CD4-positive, alpha-beta memory T cell (primary cell): ENCODE data around the gene PALLD. TPM values are rescaled to one million over a fixed set of nuclear protein-coding genes. Genes with fewer than 3 reads are reported as not detected.

Experiments
- CTCF ChIA-PET: fragments of 350-600 bp; sonication (Branson Sonifier 250); formaldehyde crosslinking; loops from one replicate; lab custom pipeline; 2021; ENCODE audit warnings: inconsistent platforms; ENCODE audit not compliant: partially characterized antibody; lab: Charles Lee
- POLR2A ChIA-PET: fragments of 350-600 bp; sonication (Branson Sonifier 250); formaldehyde crosslinking; loops from one replicate; lab custom pipeline; 2021; ENCODE audit not compliant: partially characterized antibody; lab: Charles Lee
- DNase-seq, 5 donors: peaks; one replicate each; pipeline versions ENCODE4 v3.0.0 to v3.0.0-alpha.2; 2020 to 2022; ENCODE audit warnings: mixed read lengths in 1 of 5
- H3K27ac ChIP-seq: one replicate; pipeline ENCODE4 v1.7.0; 2013; ENCODE audit warnings: low read depth, low read length
- H3K27me3 ChIP-seq: 2 replicates; pipeline ENCODE4 v1.7.0; 2013; ENCODE audit warnings: mild to moderate bottlenecking, low read length, moderate library complexity; ENCODE audit not compliant: insufficient read depth
- H3K36me3 ChIP-seq: 2 replicates; pipeline ENCODE4 v1.7.0; 2013; ENCODE audit warnings: mild to moderate bottlenecking, low read length, moderate library complexity; ENCODE audit not compliant: insufficient read depth
- H3K4me1 ChIP-seq: 2 replicates; pipeline ENCODE4 v1.7.0; 2013; ENCODE audit warnings: mild to moderate bottlenecking, low read length, moderate library complexity; ENCODE audit not compliant: insufficient read depth
- H3K4me3 ChIP-seq, 2 donors: one replicate each; pipeline ENCODE4 v1.7.0; 2013; ENCODE audit warnings: low read length in 2 of 2, mild to moderate bottlenecking in 1 of 2
- H3K9me3 ChIP-seq, 2 donors: one replicate each; pipeline ENCODE4 v1.7.0; 2013; ENCODE audit warnings: low read length in 2 of 2, control low read depth in 1 of 2; ENCODE audit not compliant: control insufficient read depth in 1 of 2
- H3K27ac Mint-ChIP-seq, 7 donors: one replicate each; pipeline ENCODE4 v1.8.0; 2020 to 2021; ENCODE audit warnings: mixed read lengths in 7 of 7, mild to moderate bottlenecking in 6 of 7, inconsistent platforms in 3 of 7, moderate library complexity in 3 of 7
- H3K27me3 Mint-ChIP-seq, 2 donors: one replicate each; pipeline ENCODE4 v1.8.0; 2020 to 2021; ENCODE audit warnings: mixed read lengths in 2 of 2
- H3K36me3 Mint-ChIP-seq, 2 donors: one replicate each; pipeline ENCODE4 v1.8.0; 2020 to 2021; ENCODE audit warnings: mixed read lengths in 2 of 2, inconsistent platforms in 1 of 2, mild to moderate bottlenecking in 1 of 2
- H3K4me1 Mint-ChIP-seq, 4 donors: one replicate each; pipeline ENCODE4 v1.8.0; 2020 to 2021; ENCODE audit warnings: mixed read lengths in 4 of 4, mild to moderate bottlenecking in 1 of 4
- H3K4me3 Mint-ChIP-seq, 8 donors: one replicate each; pipeline ENCODE4 v1.8.0; 2020 to 2021; ENCODE audit warnings: mixed read lengths in 8 of 8, mild to moderate bottlenecking in 7 of 8, moderate library complexity in 6 of 8, inconsistent platforms in 3 of 8
- H3K9me3 Mint-ChIP-seq, 8 donors: one replicate each; pipeline ENCODE4 v1.8.0; 2020 to 2021; ENCODE audit warnings: mixed read lengths in 8 of 8, mild to moderate bottlenecking in 5 of 8, inconsistent platforms in 3 of 8, moderate library complexity in 1 of 8
- intact Hi-C: fragments of 100-400 bp; cut with micrococcal nuclease; formaldehyde crosslinking; loops from one replicate; pipeline ENCODE4 v1.15.1; 2023
- polyA plus RNA-seq, 2 donors: library from polyadenylated mRNA; unstranded; fragments of 300-500 nt; fragmentation: Illumina TruSeq; gene quantifications; one replicate each; pipeline ENCODE4 v1.2.3, GENCODE V29; 2021
- total RNA-seq, 2 experiments: library from RNA; stranded (reverse); gene quantifications; one replicate each; pipeline ENCODE4 v1.2.3, GENCODE V29; 2021

The PALLD gene
- total and polyA plus RNA-seq, 4 experiments from 2014 or later: 0.55 to 1.4 (median 1.0) TPM; not detected in 1

GRCh38 chr4:168892475-168892874, 395.6 kb downstream of the PALLD start:
- no peak overlapping the region for H3K4me3 ChIP-seq
- H3K36me3 ChIP-seq: no peaks in the 10 kb centered on the region
- H3K4me1 ChIP-seq: no peaks in the 10 kb centered on the region
- Mint-ChIP-seq H3K4me1 (no peaks in the 10 kb centered on the region), H3K9me3 (no peaks in the 10 kb centered on the region), H3K36me3 (peaks cover 0 to 3% of the 10 kb centered on the region in 2 donors), H3K27ac (no peak overlapping the region), H3K4me3 (no peak overlapping the region), H3K27me3 (peaks cover 0 to 1% of the 10 kb centered on the region in 2 donors)
- no peak for DNase-seq
- intact Hi-C loops: no loop called here
- ChIA-PET POLR2A (no interaction called here), CTCF (interaction anchor here (1.4 kb wide), 1 partner anchor 32 kb away, joined by 3 read pairs; no protein-coding TSS in a partner anchor)
- H3K9me3 ChIP-seq: no peaks in the 10 kb centered on the region
- no peaks in the 10 kb centered on the region for H3K27me3 ChIP-seq
- no peak overlapping the region for H3K27ac ChIP-seq

GRCh38 chr4:168893205-168893604, 396.4 kb downstream of the PALLD start:
- Mint-ChIP-seq H3K4me1 (no peaks in the 10 kb centered on the region), H3K27me3 (peaks cover 0 to 1% of the 10 kb centered on the region in 2 donors), H3K4me3 (no peak overlapping the region), H3K9me3 (no peaks in the 10 kb centered on the region), H3K36me3 (peaks cover 0 to 3% of the 10 kb centered on the region in 2 donors), H3K27ac (no peak overlapping the region)
- no peak for DNase-seq
- intact Hi-C loops: no loop called here
- Histone ChIP-seq H3K36me3 (no peaks in the 10 kb centered on the region), H3K4me1 (no peaks in the 10 kb centered on the region), H3K27me3 (no peaks in the 10 kb centered on the region), H3K9me3 (no peaks in the 10 kb centered on the region), H3K4me3 (no peak overlapping the region), H3K27ac (no peak overlapping the region)
- CTCF ChIA-PET: interaction anchor here (1.4 kb wide), 1 partner anchor 31 kb away, joined by 3 read pairs; no protein-coding TSS in a partner anchor
- POLR2A ChIA-PET: no interaction called here

- no peaks in the 10 kb centered on the region for H3K27me3 ChIP-seq
- no peak for DNase-seq
- Mint-ChIP-seq H3K36me3 (peaks cover 0 to 3% of the 10 kb centered on the region in 2 donors), H3K27me3 (peaks cover 0 to 1% of the 10 kb centered on the region in 2 donors), H3K4me3 (no peak overlapping the region), H3K9me3 (no peaks in the 10 kb centered on the region), H3K4me1 (no peaks in the 10 kb centered on the region), H3K27ac (no peak overlapping the region)
- intact Hi-C loops: no loop called here
- H3K27ac ChIP-seq: no peak overlapping the region
- ChIA-PET CTCF (no interaction called here), POLR2A (no interaction called here)
- H3K4me1 ChIP-seq: no peaks in the 10 kb centered on the region
- H3K36me3 ChIP-seq: no peaks in the 10 kb centered on the region
- H3K4me3 ChIP-seq: no peak overlapping the region
- H3K9me3 ChIP-seq: no peaks in the 10 kb centered on the region
Observed at GRCh38 chr4:168893807-168894206, 397.0 kb downstream of the PALLD start.

- H3K4me1 ChIP-seq: no peaks in the 10 kb centered on the region
- no peaks in the 10 kb centered on the region for H3K9me3 ChIP-seq
- Mint-ChIP-seq H3K4me1 (no peaks in the 10 kb centered on the region), H3K36me3 (no peaks in the 10 kb centered on the region), H3K9me3 (no peaks in the 10 kb centered on the region), H3K27ac (no peak overlapping the region), H3K4me3 (no peak overlapping the region), H3K27me3 (no peaks in the 10 kb centered on the region)
- no peaks in the 10 kb centered on the region for H3K27me3 ChIP-seq
- H3K4me3 ChIP-seq: no peak overlapping the region
- H3K36me3 ChIP-seq: no peaks in the 10 kb centered on the region
- no peak overlapping the region for H3K27ac ChIP-seq
- DNase-seq: no peak
- intact Hi-C loops: no loop called here
- CTCF ChIA-PET: interaction anchor here (1.2 to 1.6 kb wide), 2 partner anchors 21 to 23 kb away, joined by 3 read pairs; no protein-coding TSS in a partner anchor
- POLR2A ChIA-PET: no interaction called here
Observed at GRCh38 chr4:168900080-168900479, 403.2 kb downstream of the PALLD start.

- Histone ChIP-seq H3K27ac (no peak overlapping the region), H3K27me3 (no peaks in the 10 kb centered on the region), H3K36me3 (no peaks in the 10 kb centered on the region), H3K4me1 (no peaks in the 10 kb centered on the region), H3K9me3 (no peaks in the 10 kb centered on the region), H3K4me3 (no peak overlapping the region)
- ChIA-PET CTCF (no interaction called here), POLR2A (no interaction called here)
- Mint-ChIP-seq H3K9me3 (no peaks in the 10 kb centered on the region), H3K4me3 (no peak overlapping the region), H3K27me3 (no peaks in the 10 kb centered on the region), H3K36me3 (no peaks in the 10 kb centered on the region), H3K27ac (no peak overlapping the region), H3K4me1 (no peaks in the 10 kb centered on the region)
- intact Hi-C loops: no loop called here
- DNase-seq: no peak
Observed at GRCh38 chr4:168907119-168907698, 410.4 kb downstream of the PALLD start.

- no peaks in the 10 kb centered on the region for H3K9me3 ChIP-seq
- ChIA-PET POLR2A (no interaction called here), CTCF (interaction anchor here (2.0 kb wide), 1 partner anchor 15 kb away, joined by 11 read pairs; no protein-coding TSS in a partner anchor)
- H3K27me3 Mint-ChIP-seq: no peaks in the 10 kb centered on the region
- H3K9me3 Mint-ChIP-seq: no peaks in the 10 kb centered on the region
- no peak overlapping the region for H3K4me3 ChIP-seq
- intact Hi-C loops: no loop called here
- no peak overlapping the region for H3K27ac ChIP-seq
- H3K36me3 ChIP-seq: no peaks in the 10 kb centered on the region
- H3K27me3 ChIP-seq: no peaks in the 10 kb centered on the region
- H3K36me3 Mint-ChIP-seq: no peaks in the 10 kb centered on the region
- no peaks in the 10 kb centered on the region for H3K4me1 ChIP-seq
- H3K27ac Mint-ChIP-seq: no peak overlapping the region
- H3K4me1 Mint-ChIP-seq: no peaks in the 10 kb centered on the region
- no peak overlapping the region for H3K4me3 Mint-ChIP-seq
- no peak for DNase-seq
Observed at GRCh38 chr4:168908093-168908492, 411.2 kb downstream of the PALLD start.

- Histone ChIP-seq H3K4me1 (no peaks in the 10 kb centered on the region), H3K27me3 (no peaks in the 10 kb centered on the region), H3K9me3 (no peaks in the 10 kb centered on the region), H3K36me3 (no peaks in the 10 kb centered on the region), H3K27ac (no peak overlapping the region), H3K4me3 (no peak overlapping the region)
- ChIA-PET POLR2A (no interaction called here), CTCF (interaction anchor here (1.3 to 2.0 kb wide), 2 partner anchors 14 to 396 kb away, joined by 3 to 11 read pairs; no protein-coding TSS in a partner anchor)
- intact Hi-C loops: no loop called here
- H3K36me3 Mint-ChIP-seq: no peaks in the 10 kb centered on the region
- H3K27ac Mint-ChIP-seq: no peak overlapping the region
- H3K9me3 Mint-ChIP-seq: no peaks in the 10 kb centered on the region
- H3K4me3 Mint-ChIP-seq: no peak overlapping the region
- DNase-seq: no peak
- no peaks in the 10 kb centered on the region for H3K4me1 Mint-ChIP-seq
- H3K27me3 Mint-ChIP-seq: no peaks in the 10 kb centered on the region
Observed at GRCh38 chr4:168908851-168909273, 412.0 kb downstream of the PALLD start.
